ENCODE data around the gene CD59. TPM values are rescaled to one million over a fixed set of nuclear protein-coding genes. Genes with fewer than 3 reads are reported as not detected.
A peak's percentile ranks its signal among the peaks of the same experiment; 100 is the strongest.

The CD59 gene
- total RNA-seq, 1 donor from 2014 or later, result 816 TPM

DNA sequence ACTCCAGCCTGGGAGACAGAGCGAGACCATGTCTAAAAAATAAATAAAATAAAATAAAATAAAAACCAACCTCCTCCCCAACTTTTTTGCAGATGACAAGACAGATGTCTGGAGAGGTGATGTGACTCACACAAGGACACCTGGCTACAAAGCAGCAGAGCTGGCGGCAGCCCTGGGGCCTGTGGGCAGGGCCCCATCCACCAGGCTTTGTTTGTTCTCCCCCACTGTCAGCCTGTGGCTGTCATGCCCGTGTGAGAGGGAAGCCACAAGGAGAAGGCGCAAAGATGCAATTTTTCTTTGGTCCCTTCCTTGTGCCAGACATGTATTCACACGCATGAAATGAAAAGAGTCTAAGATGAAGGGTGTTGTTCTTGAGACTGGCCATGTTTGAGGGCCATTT, 16.6 kb downstream of the CD59 start:
- Histone ChIP-seq H3K27ac (no peak overlapping the region), H3K36me3 (peaks cover 79% of the 10 kb centered on the region)

GRCh38 chr11:33718440-33718839, 17.8 kb downstream of the CD59 start:
- Histone ChIP-seq H3K9me3 (no peaks in the 10 kb centered on the region), H3K36me3 (peaks cover 90% of the 10 kb centered on the region), H3K4me1 (peaks cover 62% of the 10 kb centered on the region), H3K27ac (no peak overlapping the region), H3K4me3 (no peak overlapping the region), H3K27me3 (ENCODE audit: low read depth) (no peaks in the 10 kb centered on the region)
- no peak for ATAC-seq
- DNase-seq, result no peak
- intact Hi-C loops (cut with DNase I), result no loop called here
- TF ChIP-seq, protein P1, sequence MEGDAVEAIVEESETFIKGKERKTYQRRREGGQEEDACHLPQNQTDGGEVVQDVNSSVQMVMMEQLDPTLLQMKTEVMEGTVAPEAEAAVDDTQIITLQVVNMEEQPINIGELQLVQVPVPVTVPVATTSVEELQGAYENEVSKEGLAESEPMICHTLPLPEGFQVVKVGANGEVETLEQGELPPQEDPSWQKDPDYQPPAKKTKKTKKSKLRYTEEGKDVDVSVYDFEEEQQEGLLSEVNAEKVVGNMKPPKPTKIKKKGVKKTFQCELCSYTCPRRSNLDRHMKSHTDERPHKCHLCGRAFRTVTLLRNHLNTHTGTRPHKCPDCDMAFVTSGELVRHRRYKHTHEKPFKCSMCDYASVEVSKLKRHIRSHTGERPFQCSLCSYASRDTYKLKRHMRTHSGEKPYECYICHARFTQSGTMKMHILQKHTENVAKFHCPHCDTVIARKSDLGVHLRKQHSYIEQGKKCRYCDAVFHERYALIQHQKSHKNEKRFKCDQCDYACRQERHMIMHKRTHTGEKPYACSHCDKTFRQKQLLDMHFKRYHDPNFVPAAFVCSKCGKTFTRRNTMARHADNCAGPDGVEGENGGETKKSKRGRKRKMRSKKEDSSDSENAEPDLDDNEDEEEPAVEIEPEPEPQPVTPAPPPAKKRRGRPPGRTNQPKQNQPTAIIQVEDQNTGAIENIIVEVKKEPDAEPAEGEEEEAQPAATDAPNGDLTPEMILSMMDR (IDR thresholded peaks at IDR 0.05), result no peak

More for the DNA sequence above, 16.6 kb downstream of the CD59 start:
- no peak for DNase-seq
- Histone ChIP-seq H3K4me1 (peaks cover 74% of the 10 kb centered on the region), H3K27me3 (ENCODE audit: low read depth) (no peaks in the 10 kb centered on the region), H3K4me3 (no peak overlapping the region), H3K9me3 (no peaks in the 10 kb centered on the region)
- intact Hi-C loops (cut with DNase I), result no loop called here
- TF ChIP-seq, protein P1 (IDR thresholded peaks at IDR 0.05), result no peak
- ATAC-seq, result no peak

GRCh38 chr11:33716243-33716642, 20.0 kb downstream of the CD59 start:
- peaks cover 45% of the 10 kb centered on the region for H3K4me1 ChIP-seq
- DNase-seq, result no peak
- no peaks in the 10 kb centered on the region for H3K9me3 ChIP-seq
- TF ChIP-seq, protein P1 (IDR thresholded peaks at IDR 0.05), result no peak
- intact Hi-C loops (cut with DNase I), result no loop called here
- H3K27me3 ChIP-seq (ENCODE audit: low read depth), result no peaks in the 10 kb centered on the region
- H3K36me3 ChIP-seq, result peaks cover 99% of the 10 kb centered on the region
- H3K27ac ChIP-seq, result peak overlapping the region; percentile 19
- no peak for ATAC-seq
- no peak overlapping the region for H3K4me3 ChIP-seq

DNA sequence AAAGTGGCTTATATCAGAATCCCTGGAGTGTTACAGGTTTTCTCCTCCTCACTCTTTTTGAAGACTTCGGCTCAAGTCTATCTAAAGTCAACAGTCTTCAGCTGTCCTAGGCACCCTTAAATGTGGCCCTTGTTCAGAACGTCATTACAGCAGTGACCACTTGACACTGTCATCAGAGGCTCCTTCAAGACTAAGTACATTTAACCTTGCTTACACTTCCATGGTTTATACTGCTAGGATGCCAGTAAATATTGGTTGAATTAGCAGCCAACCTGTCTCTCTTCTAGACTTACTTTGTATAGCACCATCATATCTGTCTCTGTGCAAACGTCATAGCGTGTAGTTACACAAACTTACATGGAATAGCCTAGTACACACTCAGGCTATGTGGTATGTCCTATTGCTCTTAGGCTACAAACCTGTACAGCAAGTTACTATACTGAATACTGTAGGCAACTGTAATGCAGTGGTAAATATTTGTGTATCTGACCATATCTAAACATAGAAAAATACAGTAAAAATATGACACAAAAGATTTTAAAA, 22.3 kb downstream of the CD59 start:
- Histone ChIP-seq H3K4me1 (peaks cover 37% of the 10 kb centered on the region), H3K9me3 (no peaks in the 10 kb centered on the region), H3K4me3 (no peak overlapping the region), H3K27ac (peak overlapping the region; percentile 19), H3K36me3 (peaks cover 99% of the 10 kb centered on the region), H3K27me3 (ENCODE audit: low read depth) (no peaks in the 10 kb centered on the region)
- TF ChIP-seq, protein P1 (IDR thresholded peaks at IDR 0.05), result no peak
- no peak for DNase-seq
- intact Hi-C loops (cut with DNase I), result no loop called here
- peak; percentile 89 to 90 for ATAC-seq

GRCh38 chr11:33713151-33713855, 22.9 kb downstream of the CD59 start:
- Histone ChIP-seq H3K27me3 (ENCODE audit: low read depth) (no peaks in the 10 kb centered on the region), H3K9me3 (no peaks in the 10 kb centered on the region), H3K27ac (peak overlapping the region; percentile 19), H3K4me3 (no peak overlapping the region), H3K4me1 (peaks cover 43% of the 10 kb centered on the region), H3K36me3 (peaks cover 99% of the 10 kb centered on the region)
- peak in 1 of 2 donors; percentile 47 for ATAC-seq
- TF ChIP-seq, protein P1 (IDR thresholded peaks at IDR 0.05), result no peak
- intact Hi-C loops (cut with DNase I), result no loop called here
- DNase-seq, result no peak

Data from lower lobe of right lung (tissue), 2 donors.